H1 (cell line): Measurements from ENCODE around the gene COL8A1. TPM values are rescaled to one million over a fixed set of nuclear protein-coding genes. Genes with fewer than 3 reads are reported as not detected.

Experiments
- CHD1 ChIP-seq: IDR thresholded peaks from 2 replicates; pipeline ENCODE4 v1.6.1; 2012; ENCODE audit warnings: low read depth, low read length, improper control_type of control experiment
- EZH2 ChIP-seq: fragments of 200-600 bp; sonication (generic); IDR thresholded peaks from 2 replicates; pipeline ENCODE4 v1.7.1; 2012; ENCODE audit warnings: low read depth, mild to moderate bottlenecking, moderate library complexity, low read length, inconsistent platforms; ENCODE audit not compliant: severe bottlenecking
- KDM1A ChIP-seq: fragments of 200-600, 300-600 bp; sonication (generic); IDR thresholded peaks from 2 replicates; pipeline ENCODE4 v1.7.1; 2016; ENCODE audit warnings: mild to moderate bottlenecking, low read length, borderline replicate concordance
- SRF ChIP-seq: IDR thresholded peaks from 2 replicates; pipeline ENCODE4 v1.6.1; 2011; ENCODE audit warnings: mild to moderate bottlenecking, low read depth, low read length, moderate library complexity
- TCF12 ChIP-seq: IDR thresholded peaks from 2 replicates; pipeline ENCODE4 v1.6.1; 2011; ENCODE audit warnings: low read depth, mild to moderate bottlenecking, low read length
- polyA plus RNA-seq, 7 experiments: library from polyadenylated mRNA; depleted of rRNA in 3 of 7; stranded (reverse) in 5 of 7; unstranded in 2 of 7; fragments of >200 nt in 5 of 7; fragments of 200-250 nt in 2 of 7; gene quantifications; 1 replicate in 5 of 7; 2 replicates in 1 of 7; 4 replicates in 1 of 7; pipeline versions ENCODE4 v1.2.1 to v1.2.3, GENCODE V29; 2011 to 2013; ENCODE audit warnings: missing spikeins in 2 of 7, mixed read lengths in 2 of 7
- total RNA-seq: library from RNA; stranded (reverse); fragmentation: NEBNext Ultra II Directional; extraction: Animal tissue kit (Norgen Biotek cat#: 25700); gene quantifications from 2 replicates; pipeline ENCODE4 v1.2.1, GENCODE V29; 2021
- TF ChIP-seq, protein P1 (sequence below), 3 experiments: IDR thresholded peaks; 1 replicate in 2 of 3; 2 replicates in 1 of 3; pipeline versions ENCODE4 v1.5.1 to v1.6.1; 2011; ENCODE audit warnings: low read length in 3 of 3, mild to moderate bottlenecking in 3 of 3, inconsistent platforms in 2 of 3, low read depth in 1 of 3, moderate library complexity in 1 of 3; ENCODE audit not compliant: insufficient read depth in 1 of 3; ENCODE audit errors: control extremely low read depth in 1 of 3

Gene COL8A1
- total and polyA plus RNA-seq, 2 of the 8 experiments (the other 6 are each of a cell fraction or from before 2014, with no cell fraction given) = 0.21 to 1.2 TPM

DNA sequence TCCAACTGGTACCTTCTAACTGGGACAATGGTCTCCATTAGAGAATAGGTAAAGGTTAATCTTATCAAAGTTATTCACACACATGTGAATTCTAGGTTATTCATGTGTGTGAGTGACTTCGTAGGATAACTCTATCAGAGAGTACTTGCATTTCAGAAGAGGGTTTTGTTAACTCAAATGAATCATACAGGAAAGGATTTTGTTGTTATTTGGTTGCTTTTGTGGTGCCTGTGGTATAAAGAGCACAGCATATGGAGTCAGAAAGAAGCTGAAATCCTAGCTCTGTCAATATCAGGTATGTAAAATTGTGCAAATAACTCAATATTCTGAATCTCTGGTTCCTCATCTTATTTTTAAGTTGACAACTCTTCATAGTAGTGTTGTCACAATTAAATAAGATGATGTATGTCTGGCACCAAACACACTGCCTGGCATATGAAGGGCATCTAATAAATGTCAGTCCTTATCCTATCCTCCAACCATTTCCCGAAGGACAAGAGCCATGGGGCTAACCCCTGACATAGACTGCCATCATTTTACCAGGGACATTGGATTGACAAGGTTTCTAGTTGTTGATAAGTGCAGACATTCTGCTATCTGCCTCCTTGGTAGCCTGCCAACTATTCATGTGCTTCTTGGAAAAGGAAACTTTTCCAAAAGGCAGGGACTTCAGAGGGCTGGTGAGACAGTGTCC is 130.6 kb downstream of the COL8A1 start (continued):
- TF ChIP-seq SRF (no peak), EZH2 (no peak), TCF12 (no peak), KDM1A (no peak), CHD1 (no peak)
- TF ChIP-seq, protein P1, sequence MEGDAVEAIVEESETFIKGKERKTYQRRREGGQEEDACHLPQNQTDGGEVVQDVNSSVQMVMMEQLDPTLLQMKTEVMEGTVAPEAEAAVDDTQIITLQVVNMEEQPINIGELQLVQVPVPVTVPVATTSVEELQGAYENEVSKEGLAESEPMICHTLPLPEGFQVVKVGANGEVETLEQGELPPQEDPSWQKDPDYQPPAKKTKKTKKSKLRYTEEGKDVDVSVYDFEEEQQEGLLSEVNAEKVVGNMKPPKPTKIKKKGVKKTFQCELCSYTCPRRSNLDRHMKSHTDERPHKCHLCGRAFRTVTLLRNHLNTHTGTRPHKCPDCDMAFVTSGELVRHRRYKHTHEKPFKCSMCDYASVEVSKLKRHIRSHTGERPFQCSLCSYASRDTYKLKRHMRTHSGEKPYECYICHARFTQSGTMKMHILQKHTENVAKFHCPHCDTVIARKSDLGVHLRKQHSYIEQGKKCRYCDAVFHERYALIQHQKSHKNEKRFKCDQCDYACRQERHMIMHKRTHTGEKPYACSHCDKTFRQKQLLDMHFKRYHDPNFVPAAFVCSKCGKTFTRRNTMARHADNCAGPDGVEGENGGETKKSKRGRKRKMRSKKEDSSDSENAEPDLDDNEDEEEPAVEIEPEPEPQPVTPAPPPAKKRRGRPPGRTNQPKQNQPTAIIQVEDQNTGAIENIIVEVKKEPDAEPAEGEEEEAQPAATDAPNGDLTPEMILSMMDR (IDR thresholded peaks at IDR 0.05; ENCODE audit: control extremely low read depth in 1 of 3, insufficient read depth in 1 of 3, low read depth in 1 of 3, low read length in 3 of 3) = no peak
